Chondrocyte (in vitro differentiated cells): ENCODE measurements around the gene STON1. TPM values are rescaled to one million over a fixed set of nuclear protein-coding genes. Genes with fewer than 3 reads are reported as not detected.
A peak's percentile ranks its signal among the peaks of the same experiment; 100 is the strongest.
"Not testable (repeated sequence)": the region's sequence is repeated elsewhere in the genome, so short reads cannot be mapped to it uniquely, and the experiment has no call there.

Experiments used
- DNase-seq: peaks from one replicate; pipeline ENCODE4 v3.0.0; 2021; ENCODE audit warnings: mixed read lengths, low spot score
- H3K27ac Mint-ChIP-seq: one replicate; pipeline ENCODE4 v1.8.0; 2021; ENCODE audit warnings: mild to moderate bottlenecking, moderate library complexity, mixed read lengths; ENCODE audit not compliant: unreplicated experiment
- H3K27me3 Mint-ChIP-seq: 2 replicates; pipeline ENCODE4 v1.8.0; 2021; ENCODE audit warnings: low read depth, mixed read lengths
- H3K36me3 Mint-ChIP-seq: 2 replicates; pipeline ENCODE4 v1.8.0; 2021; ENCODE audit warnings: low read depth, mixed read lengths
- H3K4me1 Mint-ChIP-seq: 2 replicates; pipeline ENCODE4 v1.8.0; 2021; ENCODE audit warnings: low read depth, mild to moderate bottlenecking, mixed read lengths
- H3K4me3 Mint-ChIP-seq: one replicate; pipeline ENCODE4 v1.8.0; 2021; ENCODE audit warnings: mild to moderate bottlenecking, moderate library complexity, mixed read lengths; ENCODE audit not compliant: unreplicated experiment
- H3K9me3 Mint-ChIP-seq: 2 replicates; pipeline ENCODE4 v1.8.0; 2021; ENCODE audit warnings: low read depth, mixed read lengths
- total RNA-seq: library from RNA; stranded (reverse); gene quantifications from 3 replicates; pipeline ENCODE4 v1.2.1, GENCODE V29; 2021
- TF ChIP-seq, protein P1 (sequence below): fragments of 200-600 bp; sonication (generic); IDR thresholded peaks from 2 replicates; pipeline ENCODE4 v1.5.0; 2021; ENCODE audit warnings: antibody characterized with exemption, mild to moderate bottlenecking, moderate library complexity

Gene STON1
- total RNA-seq, 1 donor from 2014 or later: 9.6 TPM

DNA sequence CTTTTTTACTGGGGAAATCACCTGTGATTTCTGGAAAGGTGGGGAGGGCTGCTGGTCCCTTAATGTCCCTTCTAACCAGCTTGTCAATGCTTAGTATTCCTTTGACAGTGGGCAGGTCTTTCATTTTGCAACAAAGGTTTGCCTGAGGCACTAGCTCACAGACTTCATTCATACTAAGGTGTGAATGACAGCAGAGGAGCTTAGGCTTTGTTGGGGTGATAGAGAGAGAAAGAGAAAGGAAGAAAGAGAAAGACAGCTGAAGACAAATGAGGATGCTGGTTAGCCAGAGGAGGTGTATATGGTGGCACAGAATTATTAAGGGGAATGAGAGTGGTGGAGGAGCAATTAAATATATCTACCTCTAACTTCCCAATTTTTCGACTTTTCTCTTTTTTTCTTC lies 58.8 kb downstream of the STON1 start:
- Mint-ChIP-seq H3K36me3 (peaks cover 1% of the 10 kb centered on the region), H3K4me1 (peaks cover 2% of the 10 kb centered on the region), H3K27ac (no peak overlapping the region), H3K4me3 (no peak overlapping the region), H3K27me3 (no peaks in the 10 kb centered on the region), H3K9me3 (no peaks in the 10 kb centered on the region)
- TF ChIP-seq, protein P1, sequence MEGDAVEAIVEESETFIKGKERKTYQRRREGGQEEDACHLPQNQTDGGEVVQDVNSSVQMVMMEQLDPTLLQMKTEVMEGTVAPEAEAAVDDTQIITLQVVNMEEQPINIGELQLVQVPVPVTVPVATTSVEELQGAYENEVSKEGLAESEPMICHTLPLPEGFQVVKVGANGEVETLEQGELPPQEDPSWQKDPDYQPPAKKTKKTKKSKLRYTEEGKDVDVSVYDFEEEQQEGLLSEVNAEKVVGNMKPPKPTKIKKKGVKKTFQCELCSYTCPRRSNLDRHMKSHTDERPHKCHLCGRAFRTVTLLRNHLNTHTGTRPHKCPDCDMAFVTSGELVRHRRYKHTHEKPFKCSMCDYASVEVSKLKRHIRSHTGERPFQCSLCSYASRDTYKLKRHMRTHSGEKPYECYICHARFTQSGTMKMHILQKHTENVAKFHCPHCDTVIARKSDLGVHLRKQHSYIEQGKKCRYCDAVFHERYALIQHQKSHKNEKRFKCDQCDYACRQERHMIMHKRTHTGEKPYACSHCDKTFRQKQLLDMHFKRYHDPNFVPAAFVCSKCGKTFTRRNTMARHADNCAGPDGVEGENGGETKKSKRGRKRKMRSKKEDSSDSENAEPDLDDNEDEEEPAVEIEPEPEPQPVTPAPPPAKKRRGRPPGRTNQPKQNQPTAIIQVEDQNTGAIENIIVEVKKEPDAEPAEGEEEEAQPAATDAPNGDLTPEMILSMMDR: no peak
- no peak for DNase-seq

DNA sequence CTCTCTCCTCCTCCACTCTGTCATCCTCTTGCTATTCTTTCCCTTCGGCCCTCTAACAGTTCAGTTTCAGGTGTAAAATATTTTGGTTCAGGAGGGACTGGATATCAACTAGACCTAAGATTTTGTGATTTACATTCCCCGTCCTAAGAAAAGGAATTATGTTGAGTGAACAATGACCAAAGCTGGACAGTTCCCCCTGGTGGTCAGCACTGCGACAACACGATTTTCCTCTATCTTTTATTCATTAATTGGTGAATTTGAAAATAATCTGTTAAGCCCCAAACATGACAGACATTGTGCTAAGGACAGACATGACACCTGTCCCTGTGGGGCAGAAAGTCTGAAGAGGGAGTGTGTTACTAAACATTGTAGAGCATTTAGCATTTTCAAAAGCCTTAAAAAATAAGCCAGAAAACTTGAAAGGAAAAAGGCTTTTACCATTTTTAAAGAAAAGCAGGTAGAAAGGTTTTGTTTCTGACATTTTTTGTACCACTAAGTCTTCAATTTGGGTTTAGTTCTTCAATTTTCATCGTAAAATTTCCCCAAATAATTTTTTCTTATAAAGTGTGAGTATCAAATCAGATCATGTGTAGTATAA lies 59.3 kb downstream of the STON1 start:
- H3K27ac Mint-ChIP-seq: no peak overlapping the region
- TF ChIP-seq, protein P1: peak; percentile 93
- H3K27me3 Mint-ChIP-seq: no peaks in the 10 kb centered on the region
- peaks cover 2% of the 10 kb centered on the region for H3K4me1 Mint-ChIP-seq
- H3K9me3 Mint-ChIP-seq: no peaks in the 10 kb centered on the region
- no peak for DNase-seq
- H3K4me3 Mint-ChIP-seq: no peak overlapping the region
- peaks cover 1% of the 10 kb centered on the region for H3K36me3 Mint-ChIP-seq

DNA sequence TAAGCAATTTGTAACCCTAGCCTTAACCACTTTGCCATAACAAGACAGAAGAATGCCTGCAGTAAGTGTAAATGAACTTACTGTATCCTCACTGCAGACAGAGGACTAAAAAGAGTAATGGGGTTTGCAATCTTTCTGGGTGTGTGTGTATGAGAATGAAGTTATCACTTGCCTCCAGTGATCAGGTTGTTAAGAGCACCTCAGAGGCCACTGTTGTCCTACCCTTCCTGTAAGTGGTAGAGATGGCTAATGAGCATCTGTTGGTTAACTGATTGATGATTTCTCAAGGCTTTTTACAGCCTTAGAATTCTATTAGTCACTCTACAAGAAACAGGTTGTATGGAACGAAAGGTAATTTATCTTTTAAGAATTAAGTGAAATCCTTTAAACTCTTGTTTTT lies 60.1 kb downstream of the STON1 start:
- no peak overlapping the region for H3K27ac Mint-ChIP-seq
- no peaks in the 10 kb centered on the region for H3K27me3 Mint-ChIP-seq
- no peaks in the 10 kb centered on the region for H3K9me3 Mint-ChIP-seq
- no peak for DNase-seq
- H3K4me3 Mint-ChIP-seq: no peak overlapping the region
- H3K4me1 Mint-ChIP-seq: peaks cover 2% of the 10 kb centered on the region
- H3K36me3 Mint-ChIP-seq: peaks cover 1% of the 10 kb centered on the region
- TF ChIP-seq, protein P1: no peak

DNA sequence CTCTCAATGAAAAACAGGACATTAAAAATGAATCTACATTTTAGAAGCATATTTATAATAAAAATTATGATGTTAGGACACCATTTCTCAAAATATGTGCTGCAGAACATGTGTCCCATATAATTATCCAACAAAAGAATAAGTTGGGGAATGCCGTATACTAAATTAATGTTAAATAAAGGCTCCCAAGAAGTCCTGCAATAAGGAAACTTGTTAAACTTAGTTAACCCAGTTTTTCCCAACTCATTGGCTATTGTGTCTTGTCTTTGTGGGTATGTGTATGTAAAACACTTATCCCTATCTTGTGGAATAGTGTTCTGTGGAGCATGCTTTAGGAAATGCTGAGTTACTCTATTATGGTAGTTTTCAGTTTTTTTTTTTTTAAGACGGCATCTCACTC lies 62.1 kb downstream of the STON1 start:
- no peak overlapping the region for H3K4me3 Mint-ChIP-seq
- H3K9me3 Mint-ChIP-seq: no peaks in the 10 kb centered on the region
- no peaks in the 10 kb centered on the region for H3K27me3 Mint-ChIP-seq
- DNase-seq: no peak
- no peak overlapping the region for H3K27ac Mint-ChIP-seq
- peaks cover 1% of the 10 kb centered on the region for H3K36me3 Mint-ChIP-seq
- TF ChIP-seq, protein P1: no peak
- H3K4me1 Mint-ChIP-seq: peaks cover 2% of the 10 kb centered on the region

DNA sequence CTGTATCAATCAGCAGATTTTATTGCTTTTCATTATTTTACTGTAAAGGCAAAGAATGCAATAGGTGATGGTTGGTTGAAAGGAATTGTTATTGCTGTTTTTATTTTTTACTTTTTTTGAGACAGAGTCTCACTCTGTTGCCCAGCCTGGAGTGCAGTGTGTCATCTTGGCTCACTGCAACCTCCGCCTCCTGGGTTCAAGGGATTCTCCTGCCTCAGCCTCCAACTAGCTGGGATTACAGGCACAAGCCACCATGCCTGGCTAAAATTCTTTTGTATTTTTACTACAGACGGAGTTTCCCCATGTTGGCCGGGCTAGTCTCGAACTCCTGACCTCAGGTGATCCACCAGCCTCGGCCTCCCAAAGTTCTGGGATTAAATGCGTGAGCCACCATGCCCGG lies 66.8 kb downstream of the STON1 start:
- not testable (repeated sequence) for H3K4me1 Mint-ChIP-seq, H3K9me3 Mint-ChIP-seq, H3K27ac Mint-ChIP-seq, DNase-seq, H3K36me3 Mint-ChIP-seq, H3K4me3 Mint-ChIP-seq, H3K27me3 Mint-ChIP-seq

DNA sequence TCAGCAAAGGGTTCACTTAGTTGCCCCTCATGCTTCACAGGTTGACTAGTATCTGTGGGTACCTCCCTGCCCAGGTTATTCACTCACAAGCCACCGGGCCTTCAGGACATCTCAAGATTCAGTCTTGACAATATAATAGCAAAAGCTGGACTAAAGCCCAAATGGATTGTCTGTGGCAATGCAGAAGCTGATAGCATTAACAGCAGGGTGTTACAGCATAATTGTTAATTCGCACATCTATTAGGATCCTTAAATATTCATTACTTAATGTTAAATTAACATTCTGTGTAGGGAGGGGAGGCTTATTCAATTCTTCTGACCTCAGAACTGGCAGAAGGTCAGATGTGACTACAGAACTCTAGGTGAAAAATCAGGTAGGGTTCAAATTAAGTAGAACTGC lies 67.5 kb downstream of the STON1 start:
- H3K9me3 Mint-ChIP-seq: no peaks in the 10 kb centered on the region
- no peaks in the 10 kb centered on the region for H3K36me3 Mint-ChIP-seq
- DNase-seq: no peak
- H3K27me3 Mint-ChIP-seq: no peaks in the 10 kb centered on the region
- TF ChIP-seq, protein P1: no peak
- H3K4me3 Mint-ChIP-seq: no peak overlapping the region
- H3K4me1 Mint-ChIP-seq: no peaks in the 10 kb centered on the region
- no peak overlapping the region for H3K27ac Mint-ChIP-seq
